Fibroblast of gingiva (primary cell): ENCODE results near the gene ZBTB4.

Experiments used
- DNase-seq: peaks from one replicate; pipeline ENCODE4 v3.0.0-alpha.2; 2011; ENCODE audit warnings: low read depth

ZBTB4 gene

DNA sequence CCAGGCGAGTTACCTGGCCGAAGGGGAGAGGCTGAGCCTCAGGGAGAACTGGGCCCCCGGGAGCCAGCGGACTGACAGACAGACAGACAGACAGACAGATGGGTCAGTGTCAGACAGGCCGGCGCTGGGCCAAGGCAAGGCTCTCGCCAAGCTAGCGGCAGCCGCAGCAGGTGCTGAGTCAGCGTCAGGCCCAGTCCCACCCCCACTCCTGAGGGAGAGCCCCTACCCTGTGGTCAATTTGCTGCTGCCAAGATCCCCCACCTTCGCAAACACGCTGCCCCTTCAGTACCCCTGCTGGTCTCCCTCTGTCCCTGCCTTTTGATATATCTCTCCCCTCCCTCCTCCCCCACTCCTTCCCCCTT lies 38.6 kb downstream of the ZBTB4 start:
- no peak for DNase-seq

DNA sequence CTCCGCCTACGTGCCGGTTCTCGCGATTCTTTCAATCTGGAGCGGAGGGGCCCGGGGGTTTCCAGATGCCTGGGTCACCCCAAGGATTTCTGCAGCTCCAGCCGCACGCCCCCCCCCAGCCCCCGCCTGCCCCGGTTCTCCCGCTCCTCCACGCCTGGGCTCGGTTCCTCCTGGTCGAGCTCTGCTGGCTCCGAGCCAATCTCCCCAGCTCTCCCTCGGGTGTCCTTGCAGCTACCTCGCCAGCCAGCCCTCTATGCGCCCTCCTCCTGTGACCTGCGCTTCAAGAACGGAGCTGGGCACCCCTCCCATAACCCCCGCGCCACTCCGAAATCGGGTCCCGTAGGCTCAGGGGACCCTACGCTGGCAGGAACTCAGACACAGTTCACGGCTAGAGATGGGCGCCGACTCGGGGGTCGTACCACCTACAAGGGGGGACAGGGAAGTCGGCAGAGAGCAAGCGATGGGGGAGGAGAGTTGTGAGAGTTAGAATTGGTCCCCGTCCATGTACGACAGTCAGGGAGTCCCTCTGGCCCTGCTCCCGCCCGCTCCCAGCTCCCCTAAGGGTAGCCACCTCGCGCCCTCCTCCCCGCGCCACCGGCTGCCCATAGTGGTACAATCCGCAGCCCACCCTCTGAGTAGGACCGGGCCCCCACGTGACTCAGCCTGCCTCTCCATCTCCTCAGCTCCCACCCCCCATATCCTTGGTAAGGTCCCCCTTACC lies 39.2 kb downstream of the ZBTB4 start:
- no peak for DNase-seq

DNA sequence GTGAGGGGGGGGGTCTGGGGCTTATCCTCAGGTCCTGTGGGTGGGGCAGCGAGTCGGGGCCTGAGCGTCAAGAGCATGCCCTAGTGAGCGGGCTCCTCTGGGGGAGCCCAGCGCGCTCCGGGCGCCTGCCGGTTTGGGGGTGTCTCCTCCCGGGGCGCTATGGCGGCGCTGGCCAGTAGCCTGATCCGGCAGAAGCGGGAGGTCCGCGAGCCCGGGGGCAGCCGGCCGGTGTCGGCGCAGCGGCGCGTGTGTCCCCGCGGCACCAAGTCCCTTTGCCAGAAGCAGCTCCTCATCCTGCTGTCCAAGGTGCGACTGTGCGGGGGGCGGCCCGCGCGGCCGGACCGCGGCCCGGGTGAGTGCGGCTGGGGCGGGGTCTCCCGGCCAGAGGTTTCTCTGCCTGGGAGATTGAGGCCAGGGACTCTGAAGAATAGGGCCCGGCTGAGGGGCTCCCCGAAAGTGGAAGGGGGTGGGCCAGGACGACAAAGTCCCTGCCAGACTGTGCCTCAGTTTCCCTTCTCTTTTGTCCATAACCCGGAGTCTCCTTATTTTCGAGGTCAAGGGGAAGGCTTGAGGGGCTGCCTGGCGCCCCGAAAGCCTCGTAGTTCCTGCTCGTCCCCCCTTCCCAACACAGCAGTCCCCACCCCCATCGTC lies 39.8 kb downstream of the ZBTB4 start, which contains the start of gene FGF11:
TSS of gene FGF11 (plus strand) at position 51 of the 651 bp plus-strand sequence. CDS start at position 160, 109 bp downstream.
- no peak for DNase-seq

DNA sequence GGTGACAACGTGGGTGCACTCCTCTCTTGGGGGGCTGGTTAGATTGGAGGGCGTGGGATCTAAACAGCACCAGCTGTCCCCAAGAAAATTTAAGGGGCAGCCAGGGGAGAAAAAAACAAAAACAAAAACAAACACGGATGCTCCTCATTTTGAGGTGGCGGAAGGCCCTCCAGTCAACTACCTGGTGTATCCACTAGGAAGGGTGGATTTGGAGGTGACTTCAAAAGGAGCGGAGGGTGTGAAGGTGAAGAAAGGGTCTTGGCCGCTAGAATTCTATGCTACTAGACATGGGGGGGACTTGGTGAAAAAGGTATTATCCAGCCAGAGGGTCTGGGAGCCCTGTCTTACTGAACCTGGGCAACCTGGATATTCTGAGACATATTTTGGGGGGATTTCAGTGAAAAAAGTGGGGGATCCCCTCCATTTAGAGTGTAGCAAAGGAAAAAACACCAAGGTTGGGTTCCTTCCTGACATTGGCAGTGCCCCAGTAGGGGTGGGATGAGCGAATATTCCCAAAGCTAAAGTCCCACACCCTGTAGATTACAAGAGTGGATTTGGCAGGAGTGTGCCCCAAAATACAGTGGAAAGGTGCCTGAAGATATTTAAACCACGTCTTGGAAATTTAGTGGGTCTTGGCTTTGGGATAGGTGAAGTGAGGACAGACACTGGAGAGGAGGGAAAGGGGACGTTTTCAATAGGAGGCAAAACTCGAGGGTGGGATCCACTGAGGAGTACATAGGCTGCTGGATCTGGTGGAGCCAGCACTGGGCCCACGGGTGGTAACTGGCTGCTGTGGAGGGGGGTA lies 40.6 kb downstream of the ZBTB4 start:
- DNase-seq = no peak

GRCh38 chr17:7437950-7438614 lies 41.3 kb downstream of the ZBTB4 start:
- no peak for DNase-seq

DNA sequence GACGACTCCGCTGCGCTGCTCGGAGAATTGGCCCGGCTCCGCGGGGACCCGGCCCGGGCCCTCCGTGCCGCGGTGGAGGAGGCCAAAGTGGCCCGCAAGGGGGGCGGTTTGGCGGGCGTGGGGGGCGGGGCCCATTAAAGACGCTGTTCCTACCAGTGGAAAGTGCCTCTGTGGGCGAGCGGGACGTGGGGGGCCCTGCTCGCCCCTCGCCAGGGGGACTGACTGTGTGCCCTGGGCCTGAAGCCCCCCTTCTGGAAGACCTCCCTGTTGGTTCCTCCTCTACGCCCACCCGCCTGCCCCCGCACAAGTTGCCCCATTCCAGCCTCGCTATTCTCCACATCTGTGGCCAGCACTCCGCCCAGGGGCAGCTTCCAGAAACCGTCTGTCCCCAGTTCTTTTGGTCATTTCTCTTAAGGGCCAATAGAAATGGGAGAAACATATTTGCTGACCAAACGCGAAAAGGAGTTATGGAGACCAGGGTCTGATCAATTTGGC lies 42.0 kb downstream of the ZBTB4 start:
- DNase-seq = no peak

DNA sequence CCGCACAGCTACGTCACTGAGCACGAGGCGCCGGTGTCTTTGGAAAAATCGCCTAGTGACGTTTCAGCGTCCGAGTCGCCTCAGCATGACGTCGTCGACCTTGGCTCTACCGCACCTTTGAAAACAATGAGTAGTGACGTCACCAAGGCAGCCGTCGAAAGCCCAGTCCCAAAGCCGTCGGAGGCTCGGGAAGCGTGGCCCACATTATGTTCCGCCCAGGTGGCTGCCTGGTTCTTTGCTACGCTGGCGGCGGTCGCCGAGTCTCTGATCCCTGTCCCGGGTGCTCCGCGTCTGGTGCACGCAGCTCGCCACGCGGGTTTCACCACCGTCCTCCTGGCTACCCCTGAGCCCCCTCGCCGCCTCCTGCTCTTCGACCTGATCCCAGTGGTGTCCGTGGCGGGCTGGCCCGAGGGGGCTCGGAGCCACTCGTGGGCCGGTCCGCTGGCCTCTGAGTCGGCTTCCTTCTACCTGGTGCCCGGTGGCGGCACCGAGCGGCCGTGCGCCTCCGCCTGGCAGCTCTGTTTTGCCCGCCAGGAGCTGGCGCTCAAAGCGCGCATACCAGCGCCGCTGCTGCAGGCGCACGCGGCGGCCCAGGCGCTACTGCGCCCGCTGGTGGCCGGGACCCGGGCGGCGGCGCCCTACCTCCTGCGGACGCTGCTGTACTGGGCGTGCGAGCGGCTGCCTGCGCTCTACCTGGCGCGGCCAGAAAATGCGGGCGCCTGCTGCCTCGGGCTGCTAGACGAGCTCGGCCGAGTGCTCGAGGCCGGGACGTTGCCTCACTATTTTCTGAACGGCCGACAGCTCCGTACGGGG lies 42.7 kb downstream of the ZBTB4 start:
- DNase-seq = peak; percentile 72

DNA sequence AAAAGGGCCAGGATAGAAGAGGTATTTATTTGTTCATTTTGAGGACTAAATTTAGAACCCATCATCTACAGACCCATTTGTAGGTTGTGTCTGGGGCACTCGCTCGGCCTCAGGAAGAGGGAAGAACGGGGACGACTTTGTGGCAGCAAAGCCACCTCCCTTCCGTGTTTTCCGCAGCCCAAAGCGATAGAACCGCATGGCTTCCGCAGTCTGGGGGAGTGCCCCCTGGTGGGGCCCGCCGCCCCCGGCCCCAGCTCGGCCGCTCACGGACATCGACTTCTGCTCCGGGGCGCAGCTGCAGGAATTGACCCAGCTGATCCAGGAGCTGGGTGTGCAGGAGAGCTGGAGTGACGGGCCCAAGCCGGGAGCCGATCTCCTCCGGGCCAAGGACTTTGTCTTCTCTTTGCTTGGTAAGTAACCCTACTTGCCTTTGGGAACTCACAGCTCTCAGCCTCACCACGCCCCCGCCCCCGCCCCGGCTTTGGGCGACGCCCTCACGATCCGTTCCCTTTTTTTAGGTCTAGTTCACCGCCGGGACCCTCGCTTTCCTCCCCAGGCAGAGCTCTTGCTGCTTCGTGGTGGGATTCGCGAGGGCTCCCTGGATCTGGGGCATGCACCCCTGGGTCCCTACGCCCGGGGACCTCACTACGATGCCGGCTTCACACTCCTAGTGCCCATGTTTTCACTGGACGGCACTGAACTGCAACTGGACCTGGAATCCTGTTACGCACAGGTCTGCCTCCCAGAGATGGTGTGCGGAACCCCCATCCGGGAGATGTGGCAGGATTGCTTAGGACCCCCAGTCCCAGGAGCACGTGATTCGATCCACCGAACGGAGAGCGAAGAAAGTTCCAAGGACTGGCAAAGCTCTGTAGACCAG lies 43.5 kb downstream of the ZBTB4 start:
- DNase-seq = no peak

DNA sequence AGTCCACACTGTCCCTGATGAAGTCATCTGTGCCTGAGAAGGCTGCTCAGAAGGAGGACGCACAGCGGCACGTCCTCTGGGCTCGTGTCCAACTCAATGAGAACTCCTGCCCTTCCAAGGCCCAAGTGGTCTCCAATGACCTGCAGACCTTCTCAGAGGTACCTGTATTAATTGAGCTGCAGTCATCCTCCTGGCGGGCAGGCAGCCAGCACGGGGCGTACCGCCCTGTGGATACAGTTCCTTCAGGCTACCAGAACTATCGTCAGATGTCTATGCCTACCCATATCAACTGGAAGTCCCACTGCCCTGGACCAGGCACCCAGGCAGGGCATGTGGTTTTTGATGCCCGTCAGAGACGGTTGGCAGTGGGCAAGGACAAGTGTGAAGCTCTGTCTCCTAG lies 47.1 kb downstream of the ZBTB4 start:
- DNase-seq = no peak

GRCh38 chr17:7431231-7431630 lies 48.2 kb downstream of the ZBTB4 start:
- DNase-seq = no peak

GRCh38 chr17:7429722-7430121 lies 49.7 kb downstream of the ZBTB4 start:
- no peak for DNase-seq

- DNase-seq = no peak
Observed at GRCh38 chr17:7428557-7428956, 50.9 kb downstream of the ZBTB4 start, which contains the start of gene SPEM3. Gene SPEM3, plus strand, starts transcription at chr17:7428857. Its CDS starts 46 bp downstream, at chr17:7428903.

DNA sequence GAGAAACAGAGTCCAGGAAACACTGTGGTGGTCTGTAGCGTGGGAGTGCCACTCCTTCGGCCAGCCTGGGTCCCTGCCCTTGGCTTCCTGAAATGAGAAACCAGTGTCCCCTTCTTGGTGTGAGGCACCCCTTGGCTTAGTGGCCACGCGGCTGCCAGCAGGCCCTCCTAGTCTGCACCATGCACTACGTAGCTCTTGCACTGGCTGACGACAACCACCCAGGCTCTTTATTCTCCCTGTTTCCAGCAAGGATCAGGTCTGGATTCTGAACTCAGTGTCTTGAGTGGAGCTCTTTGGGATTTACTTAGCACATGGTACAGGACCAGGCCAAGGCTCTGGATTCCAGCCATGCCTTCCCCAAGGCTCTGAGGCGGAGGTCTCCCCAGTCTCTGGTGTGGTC lies 51.9 kb downstream of the ZBTB4 start:
- DNase-seq = no peak

GRCh38 chr17:7426896-7427489 lies 52.4 kb downstream of the ZBTB4 start:
- DNase-seq = no peak

- no peak for DNase-seq
Observed at GRCh38 chr17:7426203-7426863, 53.1 kb downstream of the ZBTB4 start.

DNA sequence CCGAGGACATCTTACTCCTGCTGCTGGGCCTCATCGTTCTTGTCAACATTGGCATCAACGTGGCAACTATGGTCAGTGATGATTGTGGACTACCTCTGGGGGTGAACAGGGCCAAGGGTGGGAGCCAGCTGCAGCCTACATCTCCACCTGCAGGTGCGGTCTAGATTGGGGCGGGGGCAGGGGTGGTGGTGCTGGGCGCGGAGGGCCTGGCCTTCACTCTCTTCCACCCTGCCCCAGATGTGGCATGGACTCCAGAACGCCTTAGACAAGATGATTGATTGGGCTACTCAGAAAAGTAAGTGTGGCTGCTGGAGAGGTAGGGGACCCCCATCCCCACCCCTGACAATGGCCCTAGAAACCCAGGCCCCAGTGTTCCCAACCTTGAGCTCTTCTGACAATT lies 53.7 kb downstream of the ZBTB4 start:
- no peak for DNase-seq

- no peak for DNase-seq
Observed at GRCh38 chr17:7425316-7425715, 54.1 kb downstream of the ZBTB4 start, which contains the start of gene SPEM2. Gene SPEM2, plus strand, starts transcription at chr17:7425616. Its CDS starts 73 bp downstream, at chr17:7425689.

DNA sequence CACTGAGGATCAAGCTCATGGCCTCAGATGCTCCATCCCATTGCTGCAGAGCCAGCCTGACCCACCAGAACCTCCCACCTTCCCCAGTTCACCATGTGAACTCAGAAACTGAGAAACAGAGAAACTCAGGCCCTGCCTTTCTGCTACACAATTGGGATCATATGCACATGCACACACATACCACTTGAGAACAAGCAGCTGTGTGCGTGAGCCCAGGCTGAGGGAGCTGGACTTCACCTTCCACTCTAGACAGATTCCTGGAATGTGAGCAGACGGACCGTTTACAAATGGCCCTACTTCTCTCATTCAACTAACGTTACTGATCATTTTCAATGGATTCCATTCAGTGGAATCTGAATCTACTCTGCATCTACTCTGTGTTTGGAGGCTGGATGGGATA lies 55.8 kb downstream of the ZBTB4 start:
- DNase-seq = no peak

DNA sequence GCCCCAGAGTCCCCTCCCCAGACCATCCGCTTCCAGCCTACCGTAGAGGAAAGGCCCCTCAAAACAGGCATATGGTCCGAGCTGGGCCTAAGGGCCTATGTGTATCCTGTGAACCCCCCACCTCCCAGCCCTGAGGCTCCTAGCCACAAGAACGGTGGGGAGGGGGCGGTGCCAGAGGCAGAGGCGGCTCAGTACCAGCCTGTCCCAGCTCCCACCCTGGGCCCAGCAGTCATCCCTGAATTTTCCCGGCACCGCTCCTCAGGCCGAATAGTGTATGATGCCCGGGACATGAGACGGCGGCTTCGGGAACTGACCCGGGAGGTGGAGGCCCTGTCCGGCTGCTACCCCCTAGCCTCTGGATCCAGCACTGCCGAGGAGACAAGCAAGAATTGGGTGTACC lies 58.2 kb downstream of the ZBTB4 start:
- no peak for DNase-seq
